Measurements from ENCODE around the gene SLC25A18.

Gene SLC25A18

DNA sequence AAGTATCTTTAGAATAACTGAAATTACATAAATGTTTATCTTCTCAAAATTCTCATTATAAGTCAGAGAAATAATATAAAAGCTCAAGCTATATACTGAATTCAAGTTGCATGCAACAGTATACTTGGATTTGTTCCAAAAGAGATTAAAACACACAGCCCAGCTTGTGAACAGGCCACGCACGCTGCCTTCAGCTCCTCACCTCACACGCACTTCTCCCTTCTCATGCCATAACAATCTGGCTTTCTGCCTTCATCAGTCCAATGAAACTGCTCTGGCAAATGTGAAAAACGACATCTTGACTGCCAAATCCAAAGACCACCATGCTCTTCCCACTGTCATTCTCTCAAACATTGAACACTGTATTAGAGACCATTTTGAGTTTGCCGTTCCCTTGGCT lies 43.2 kb downstream of the SLC25A18 start:
- no peak for DNase-seq (ENCODE audit: extremely low spot score)
- CTCF ChIA-PET: interaction anchor here (1.5 kb wide), 1 partner anchor 13 kb away, joined by 4 read pairs; no protein-coding TSS in a partner anchor
- TF ChIP-seq CTCF (IDR thresholded peaks at IDR 0.05; ENCODE audit: control extremely low read depth, extremely low read depth, low read depth, missing control alignments): no peak
- POLR2A ChIA-PET: no interaction called here

GRCh38 chr22:17607891-17608521 lies 44.7 kb downstream of the SLC25A18 start:
- no peak for DNase-seq (ENCODE audit: extremely low spot score)
- no peak for TF ChIP-seq CTCF (IDR thresholded peaks at IDR 0.05; ENCODE audit: control extremely low read depth, extremely low read depth, low read depth, missing control alignments)
- CTCF ChIA-PET: interaction anchor here (1.5 kb wide), 1 partner anchor 11 kb away, joined by 4 read pairs; no protein-coding TSS in a partner anchor
- POLR2A ChIA-PET: no interaction called here

- CTCF ChIA-PET: no interaction called here
- DNase-seq (ENCODE audit: extremely low spot score): no peak
- POLR2A ChIA-PET: no interaction called here
- no peak for TF ChIP-seq CTCF (IDR thresholded peaks at IDR 0.05; ENCODE audit: control extremely low read depth, extremely low read depth, low read depth, missing control alignments)
Measured at GRCh38 chr22:17612057-17612456, 48.8 kb downstream of the SLC25A18 start.

DNA sequence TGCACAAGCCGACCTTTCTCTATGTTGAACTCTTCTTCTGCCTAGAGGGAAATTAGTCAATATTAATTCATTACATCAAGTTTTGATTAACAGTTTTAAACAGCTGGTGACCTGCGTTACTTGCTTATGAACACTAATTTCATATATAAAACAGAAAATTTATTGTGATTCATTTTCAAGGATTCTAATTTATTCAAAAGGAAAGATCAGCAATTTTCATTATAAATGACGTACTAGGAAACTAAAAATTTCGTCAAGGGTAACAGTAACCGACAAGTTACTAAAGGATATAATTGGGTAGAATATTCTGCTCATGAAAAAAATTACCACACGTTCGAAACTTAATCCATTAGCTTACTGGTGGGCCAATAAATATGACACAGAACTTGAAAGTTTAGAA lies 50.0 kb downstream of the SLC25A18 start:
- TF ChIP-seq CTCF (IDR thresholded peaks at IDR 0.05; ENCODE audit: control extremely low read depth, extremely low read depth, low read depth, missing control alignments): no peak
- ChIA-PET CTCF (interaction anchor here (1.1 kb wide), 1 partner anchor 16 kb away, joined by 3 read pairs; no protein-coding TSS in a partner anchor), POLR2A (interaction anchor here (0.6 kb wide), 1 partner anchor 15 kb away, joined by 3 read pairs; no protein-coding TSS in a partner anchor)
- DNase-seq (ENCODE audit: extremely low spot score): no peak

DNA sequence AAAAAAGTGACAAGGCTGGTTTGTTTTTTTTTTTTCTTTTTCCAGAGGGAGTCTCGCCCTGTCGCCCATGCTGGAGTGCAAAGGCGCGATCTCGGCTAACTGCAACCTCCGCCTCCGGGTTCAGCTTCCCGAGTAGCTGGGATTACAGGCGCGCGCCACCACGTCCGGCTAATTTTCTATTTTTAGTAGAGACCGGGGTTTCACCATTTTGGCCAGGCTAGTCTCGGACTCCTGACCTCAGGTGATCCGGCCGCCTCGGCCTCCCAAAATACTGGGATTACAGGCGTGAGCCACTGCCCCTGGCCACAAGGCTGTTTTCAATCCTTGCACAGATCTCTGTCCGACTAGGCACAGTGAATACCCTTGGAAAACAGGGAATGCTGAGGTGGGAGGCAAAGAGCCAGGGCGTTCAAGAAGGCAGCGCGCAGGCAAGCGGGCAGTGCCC lies 64.7 kb downstream of the SLC25A18 start:
- CTCF ChIA-PET: interaction anchor here (1.4 kb wide), 1 partner anchor 145 kb away, joined by 3 read pairs; no protein-coding TSS in a partner anchor
- POLR2A ChIA-PET: interaction anchor here (0.7 kb wide), 1 partner anchor 15 kb away, joined by 3 read pairs; no protein-coding TSS in a partner anchor
- no peak for DNase-seq (ENCODE audit: extremely low spot score)
- TF ChIP-seq CTCF (IDR thresholded peaks at IDR 0.05; ENCODE audit: control extremely low read depth, extremely low read depth, low read depth, missing control alignments): no peak

GRCh38 chr22:17628406-17629172 lies 65.3 kb downstream of the SLC25A18 start, which contains the start of gene ATP6V1E1:
Gene ATP6V1E1 (minus strand): TSS chr22:17628749. CDS start chr22:17628635, 114 bp downstream.
- DNase-seq (ENCODE audit: extremely low spot score): peak; percentile 98
- ChIA-PET CTCF (interaction anchor here (1.4 kb wide), 1 partner anchor 144 kb away, joined by 3 read pairs; no protein-coding TSS in a partner anchor), POLR2A (interaction anchor here (0.7 kb wide), 1 partner anchor 15 kb away, joined by 3 read pairs; no protein-coding TSS in a partner anchor)
- no peak for TF ChIP-seq CTCF (IDR thresholded peaks at IDR 0.05; ENCODE audit: control extremely low read depth, extremely low read depth, low read depth, missing control alignments)

Data from GM10248 (cell line).